OCI-LY1 (cell line): ENCODE measurements around the gene OR6B3.
"Not testable (repeated sequence)": the region's sequence is repeated elsewhere in the genome, so short reads cannot be mapped to it uniquely, and the experiment has no call there.

Experiments used
- H2AFZ ChIP-seq: fragments of 200-600 bp; sonication (generic), shearing (Covaris generic); 2 replicates; pipeline ENCODE4 v1.6.0; 2014; ENCODE audit warnings: antibody characterized with exemption, mild to moderate bottlenecking, low read length
- H3F3A ChIP-seq: fragments of 200-600 bp; sonication (generic), shearing (Covaris generic); 2 replicates; pipeline ENCODE4 v1.6.0; 2014; ENCODE audit warnings: mild to moderate bottlenecking, antibody characterized with exemption, low read length, moderate library complexity; ENCODE audit not compliant: insufficient read depth
- H3K27ac ChIP-seq: fragments of 200-600 bp; sonication (generic); 2 replicates; pipeline ENCODE4 v1.5.1; 2014; ENCODE audit warnings: low read length, mixed run types, mild to moderate bottlenecking, low read depth; ENCODE audit not compliant: poor library complexity, severe bottlenecking
- H3K27me3 ChIP-seq: fragments of 200-600 bp; sonication (generic); 2 replicates; pipeline ENCODE4 v1.6.0; 2014; ENCODE audit warnings: antibody characterized with exemption, mild to moderate bottlenecking, low read length, moderate library complexity; ENCODE audit not compliant: insufficient read depth
- H3K36me3 ChIP-seq: fragments of 200-600 bp; sonication (generic); 2 replicates; pipeline ENCODE4 v1.6.1; 2014; ENCODE audit warnings: mild to moderate bottlenecking, antibody characterized with exemption, low read length, moderate library complexity, mixed read lengths; ENCODE audit not compliant: insufficient read depth
- H3K4me1 ChIP-seq: fragments of 200-600 bp; sonication (generic); 2 replicates; pipeline ENCODE4 v1.5.1; 2014; ENCODE audit warnings: mild to moderate bottlenecking, low read length, moderate library complexity; ENCODE audit not compliant: insufficient read depth, severe bottlenecking
- H3K4me2 ChIP-seq: fragments of 200-600 bp; sonication (generic), shearing (Covaris generic); 2 replicates; pipeline ENCODE4 v1.6.1; 2014; ENCODE audit warnings: low read length
- H3K4me3 ChIP-seq: fragments of 200-600 bp; sonication (generic); 2 replicates; pipeline ENCODE4 v1.5.1; 2014; ENCODE audit warnings: low read length, low read depth, mild to moderate bottlenecking, mixed read lengths; ENCODE audit not compliant: poor library complexity, severe bottlenecking
- H3K79me2 ChIP-seq: fragments of 200-600 bp; shearing (Covaris generic); 2 replicates; pipeline ENCODE4 v1.6.1; 2016; ENCODE audit warnings: mixed run types, low read length, mixed read lengths; ENCODE audit not compliant: insufficient read depth
- H3K9ac ChIP-seq: fragments of 200-600 bp; sonication (generic), shearing (Covaris generic); 2 replicates; pipeline ENCODE4 v1.6.1; 2014; ENCODE audit warnings: mild to moderate bottlenecking, low read length, mixed read lengths
- H3K9me2 ChIP-seq: fragments of 200-600 bp; sonication (generic), shearing (Covaris generic); 2 replicates; pipeline ENCODE4 v1.6.1; 2014; ENCODE audit warnings: low read depth, mild to moderate bottlenecking, low read length, mixed read lengths
- H3K9me3 ChIP-seq: fragments of 200-600 bp; shearing (Covaris generic); 2 replicates; pipeline ENCODE4 v1.6.1; 2014; ENCODE audit warnings: low read length, mixed read lengths
- H4K20me1 ChIP-seq: fragments of 200-600 bp; sonication (generic), shearing (Covaris generic); 2 replicates; pipeline ENCODE4 v1.6.0; 2016; ENCODE audit warnings: mild to moderate bottlenecking, low read length; ENCODE audit not compliant: insufficient read depth
- CTCF ChIP-seq: fragments of 200-600 bp; sonication (generic), shearing (Covaris generic); IDR thresholded peaks from 2 replicates; pipeline ENCODE4 v1.5.1; 2017; ENCODE audit warnings: mild to moderate bottlenecking, antibody characterized with exemption, low read length, moderate library complexity, mixed read lengths
- EZH2 ChIP-seq: fragments of 200-600 bp; sonication (generic), shearing (Covaris generic); IDR thresholded peaks from 2 replicates; pipeline ENCODE4 v1.8.0; 2017; ENCODE audit warnings: borderline replicate concordance, mixed run types, mild to moderate bottlenecking, antibody characterized with exemption, low read length, moderate library complexity, mixed read lengths

OR6B3 gene

GRCh38 chr2:240048237-240048636 lies 5.1 kb downstream of the OR6B3 start:
- Histone ChIP-seq H3K9me3 (no peaks in the 10 kb centered on the region), H3K27me3 (no peaks in the 10 kb centered on the region), H3K9ac (no peak overlapping the region), H2AFZ (no peak overlapping the region), H3K27ac (no peak overlapping the region), H4K20me1 (no peaks in the 10 kb centered on the region), H3K9me2 (no peaks in the 10 kb centered on the region), H3K4me2 (no peak overlapping the region), H3K79me2 (no peaks in the 10 kb centered on the region), H3K4me3 (no peak overlapping the region), H3F3A (no peaks in the 10 kb centered on the region), H3K4me1 (peaks cover 8% of the 10 kb centered on the region), H3K36me3 (no peaks in the 10 kb centered on the region)
- TF ChIP-seq CTCF (no peak), EZH2 (no peak)

DNA sequence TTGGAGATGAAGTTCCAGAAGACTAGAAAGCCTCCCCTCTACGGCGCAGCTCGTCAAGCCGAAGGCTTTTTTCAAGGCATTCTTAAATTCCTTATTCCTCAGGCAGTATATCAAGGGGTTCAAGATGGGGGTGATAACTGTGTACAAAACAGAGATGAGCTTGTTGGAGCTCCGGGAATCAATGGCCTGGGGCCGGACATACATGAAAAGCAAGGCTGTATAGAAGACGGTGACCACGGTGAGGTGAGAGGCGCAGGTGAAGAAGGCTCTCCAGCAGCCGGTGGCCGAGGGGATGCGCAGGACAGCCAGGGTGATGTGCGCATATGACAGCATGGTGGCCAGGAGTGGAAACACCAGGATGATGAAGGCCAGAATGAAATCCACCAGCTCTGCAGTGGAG lies 8.2 kb downstream of the OR6B3 start:
- no peaks in the 10 kb centered on the region for H3K9me2 ChIP-seq
- no peak overlapping the region for H3K4me2 ChIP-seq
- H3K79me2 ChIP-seq = no peaks in the 10 kb centered on the region
- no peaks in the 10 kb centered on the region for H3K36me3 ChIP-seq
- no peaks in the 10 kb centered on the region for H3K9me3 ChIP-seq
- no peak overlapping the region for H2AFZ ChIP-seq
- H3K9ac ChIP-seq = no peak overlapping the region
- TF ChIP-seq EZH2 (no peak), CTCF (no peak)
- H3K4me1 ChIP-seq = peaks cover 11% of the 10 kb centered on the region
- no peak overlapping the region for H3K27ac ChIP-seq
- H4K20me1 ChIP-seq = no peaks in the 10 kb centered on the region
- no peaks in the 10 kb centered on the region for H3K27me3 ChIP-seq
- H3K4me3 ChIP-seq = no peak overlapping the region
- no peaks in the 10 kb centered on the region for H3F3A ChIP-seq

DNA sequence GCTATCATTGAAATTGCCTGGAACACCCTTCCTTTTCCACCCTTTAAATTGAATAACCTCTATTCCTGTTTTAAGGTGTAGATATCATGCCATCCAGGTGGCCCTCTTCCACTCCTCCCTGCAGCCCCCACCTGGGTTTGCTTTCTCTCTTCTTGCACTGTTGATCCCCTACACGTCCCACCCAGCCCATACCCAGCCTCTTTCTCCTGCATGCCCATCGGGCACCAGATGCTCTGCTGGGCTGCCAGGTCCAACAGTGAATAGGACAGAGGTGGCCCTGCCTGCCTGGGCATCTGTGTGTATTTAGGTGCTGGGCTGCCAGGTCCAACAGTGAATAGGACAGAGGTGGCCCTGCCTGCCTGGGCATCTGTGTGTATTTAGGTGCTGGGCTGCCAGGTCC lies 9.2 kb downstream of the OR6B3 start:
- not testable (repeated sequence) for H3K4me3 ChIP-seq, H3K9ac ChIP-seq, H4K20me1 ChIP-seq

DNA sequence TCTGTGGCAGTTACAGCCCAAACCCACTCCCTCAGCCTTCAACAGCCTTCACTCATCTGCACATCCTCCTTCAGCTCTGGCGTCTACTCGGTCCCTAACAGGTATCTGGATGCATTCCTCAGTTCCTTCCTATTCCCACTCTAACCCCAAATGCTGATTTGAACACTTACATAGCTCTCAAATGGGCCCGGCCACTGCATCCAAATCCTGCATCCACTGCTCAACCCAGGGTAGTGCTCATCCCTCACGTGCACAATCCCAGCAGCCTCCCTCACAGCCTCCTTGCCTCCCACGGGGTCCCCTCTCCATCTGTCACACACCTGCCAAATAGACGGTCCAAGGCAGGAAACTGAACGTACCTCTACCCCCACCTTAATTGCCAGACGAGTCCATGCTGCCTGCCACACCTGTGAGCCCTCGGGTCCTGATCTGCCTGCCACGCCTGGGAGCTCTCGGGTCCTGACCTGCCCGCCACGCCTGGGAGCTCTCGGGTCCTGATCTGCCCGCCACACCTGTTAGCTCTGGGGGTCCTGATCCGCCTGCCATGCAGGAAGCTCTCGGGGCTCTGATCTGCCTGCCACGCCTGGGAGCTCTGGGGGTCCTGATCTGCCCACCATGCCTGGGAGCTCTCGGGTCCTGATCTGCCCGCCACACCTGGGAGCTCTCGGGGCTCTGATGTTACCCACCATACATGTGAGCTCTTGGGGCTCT lies 9.9 kb downstream of the OR6B3 start:
- Histone ChIP-seq H3K36me3 (no peaks in the 10 kb centered on the region), H3F3A (no peaks in the 10 kb centered on the region), H3K9ac (no peak overlapping the region), H3K79me2 (no peaks in the 10 kb centered on the region), H2AFZ (no peak overlapping the region), H4K20me1 (no peaks in the 10 kb centered on the region), H3K9me3 (no peaks in the 10 kb centered on the region), H3K27ac (no peak overlapping the region), H3K27me3 (no peaks in the 10 kb centered on the region), H3K9me2 (no peaks in the 10 kb centered on the region), H3K4me2 (no peak overlapping the region; the same call in 1 of the 2 replicates), H3K4me1 (peaks cover 11% of the 10 kb centered on the region), H3K4me3 (no peak overlapping the region)
- TF ChIP-seq CTCF = no peak
- no peak for TF ChIP-seq EZH2

More for the DNA sequence above, 9.2 kb downstream of the OR6B3 start:
- H3K27ac ChIP-seq, H3K79me2 ChIP-seq, H3K27me3 ChIP-seq, H3K36me3 ChIP-seq, H3F3A ChIP-seq, H3K9me3 ChIP-seq, H2AFZ ChIP-seq, H3K9me2 ChIP-seq, H3K4me2 ChIP-seq: not testable (repeated sequence)
- H3K4me1 ChIP-seq = peaks cover 11% of the 10 kb centered on the region
